Hepatocyte (in vitro differentiated cells): ENCODE measurements around the gene NTF3. TPM values are rescaled to one million over a fixed set of nuclear protein-coding genes. Genes with fewer than 3 reads are reported as not detected.

Experiments used
- DNase-seq: peaks from one replicate; pipeline ENCODE4 v3.0.0-alpha.2; 2016; ENCODE audit warnings: low spot score
- H2AFZ ChIP-seq: fragments of 200-600 bp; sonication (generic); 2 replicates; pipeline ENCODE4 v1.6.0; 2016; ENCODE audit warnings: antibody characterized with exemption, mild to moderate bottlenecking
- H3K27ac ChIP-seq: fragments of 200-600 bp; sonication (generic); 2 replicates; pipeline ENCODE4 v1.5.1; 2016; ENCODE audit warnings: mild to moderate bottlenecking
- H3K27me3 ChIP-seq: fragments of 200-600 bp; sonication (generic); 2 replicates; pipeline ENCODE4 v1.6.1; 2016
- H3K36me3 ChIP-seq: fragments of 200-600 bp; sonication (generic); replicated peaks from 2 replicates; pipeline ENCODE4 v1.5.1; 2016; ENCODE audit warnings: low read depth; ENCODE audit not compliant: insufficient read depth
- H3K4me1 ChIP-seq: fragments of 200-600 bp; sonication (generic); 2 replicates; pipeline ENCODE4 v1.5.1; 2016; ENCODE audit warnings: mild to moderate bottlenecking, moderate library complexity; ENCODE audit not compliant: insufficient read depth
- H3K4me2 ChIP-seq: fragments of 200-600 bp; sonication (generic); 2 replicates; pipeline ENCODE4 v1.6.0; 2016
- H3K4me3 ChIP-seq: fragments of 200-600 bp; sonication (generic); 2 replicates; pipeline ENCODE4 v1.5.1; 2016; ENCODE audit warnings: mild to moderate bottlenecking
- H3K79me2 ChIP-seq: fragments of 200-600 bp; sonication (generic); 2 replicates; pipeline ENCODE4 v1.6.0; 2017; ENCODE audit warnings: mild to moderate bottlenecking
- H3K9me2 ChIP-seq: fragments of 200-600 bp; sonication (generic); replicated peaks from 2 replicates; pipeline ENCODE4 v1.6.0; 2017; ENCODE audit warnings: mild to moderate bottlenecking; ENCODE audit not compliant: insufficient read depth
- H3K9me3 ChIP-seq: fragments of 200-600 bp; sonication (generic); 2 replicates; pipeline ENCODE4 v1.5.1; 2016; ENCODE audit warnings: low read depth, mild to moderate bottlenecking
- H4K20me1 ChIP-seq: fragments of 200-600 bp; sonication (generic); 2 replicates; pipeline ENCODE4 v1.6.0; 2016; ENCODE audit warnings: mild to moderate bottlenecking; ENCODE audit not compliant: insufficient read depth, poor library complexity, severe bottlenecking
- EZH2 ChIP-seq: fragments of 200-600 bp; sonication (generic); IDR thresholded peaks from 2 replicates; pipeline ENCODE4 v1.6.1; 2016; ENCODE audit warnings: antibody characterized with exemption, mild to moderate bottlenecking, borderline replicate concordance
- EZH2phosphoT487 ChIP-seq: fragments of 200-600 bp; sonication (generic); IDR thresholded peaks from one replicate; pipeline ENCODE4 v1.6.1; 2018; ENCODE audit warnings: antibody characterized with exemption, mild to moderate bottlenecking, low read depth, moderate library complexity; ENCODE audit not compliant: unreplicated experiment, severe bottlenecking
- WGBS: methylation state at CpG from one replicate; pipeline ENCODE4 v1.1.6; 2016; ENCODE audit warnings: low lambda C conversion rate; ENCODE audit errors: missing lambda C conversion rate; 5-methylcytosine and 5-hydroxymethylcytosine counted together
- polyA plus RNA-seq: library from polyadenylated mRNA; unstranded; fragments of >200 nt; fragmentation: Nextera tagmentation; extraction: Ambion mirVana; gene quantifications from 2 replicates; pipeline ENCODE4 v1.2.1, GENCODE V29; 2016
- total RNA-seq: library from RNA; depleted of rRNA; stranded (reverse); fragments of >200 nt; gene quantifications from 2 replicates; pipeline ENCODE4 v1.2.3, GENCODE V29; 2014
- TF ChIP-seq, protein P1 (sequence below): fragments of 200-600 bp; sonication (generic); IDR thresholded peaks from 2 replicates; pipeline ENCODE4 v1.5.1; 2016; ENCODE audit warnings: antibody characterized with exemption, mild to moderate bottlenecking; ENCODE audit not compliant: poor library complexity

Gene NTF3
- total and polyA plus RNA-seq, 2 experiments from 2014 or later: 5.0 to 7.1 TPM

DNA sequence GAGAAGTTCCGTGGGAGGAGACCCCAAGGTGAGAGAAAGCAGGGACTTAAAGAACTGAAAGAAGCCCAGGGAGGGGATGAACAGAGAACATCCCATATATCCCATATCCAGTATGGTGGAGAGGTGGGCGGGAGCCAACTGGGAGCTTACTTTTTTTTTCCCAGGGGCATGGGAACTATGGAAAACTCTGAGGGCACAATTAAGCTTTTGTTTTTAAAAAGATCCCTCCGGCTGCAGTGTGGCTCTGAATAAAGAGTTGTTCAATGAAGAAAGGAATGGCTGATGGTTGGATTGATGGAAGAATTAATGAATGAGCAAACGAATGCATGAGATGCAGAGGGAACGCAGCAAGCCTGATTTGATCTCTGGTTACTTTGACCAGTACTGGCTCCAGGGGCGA, 12.6 kb downstream of the NTF3 start:
- H3K27me3 ChIP-seq: no peaks in the 10 kb centered on the region
- peaks cover 69% of the 10 kb centered on the region for H3K79me2 ChIP-seq
- no peak for TF ChIP-seq EZH2phosphoT487
- TF ChIP-seq, protein P1, sequence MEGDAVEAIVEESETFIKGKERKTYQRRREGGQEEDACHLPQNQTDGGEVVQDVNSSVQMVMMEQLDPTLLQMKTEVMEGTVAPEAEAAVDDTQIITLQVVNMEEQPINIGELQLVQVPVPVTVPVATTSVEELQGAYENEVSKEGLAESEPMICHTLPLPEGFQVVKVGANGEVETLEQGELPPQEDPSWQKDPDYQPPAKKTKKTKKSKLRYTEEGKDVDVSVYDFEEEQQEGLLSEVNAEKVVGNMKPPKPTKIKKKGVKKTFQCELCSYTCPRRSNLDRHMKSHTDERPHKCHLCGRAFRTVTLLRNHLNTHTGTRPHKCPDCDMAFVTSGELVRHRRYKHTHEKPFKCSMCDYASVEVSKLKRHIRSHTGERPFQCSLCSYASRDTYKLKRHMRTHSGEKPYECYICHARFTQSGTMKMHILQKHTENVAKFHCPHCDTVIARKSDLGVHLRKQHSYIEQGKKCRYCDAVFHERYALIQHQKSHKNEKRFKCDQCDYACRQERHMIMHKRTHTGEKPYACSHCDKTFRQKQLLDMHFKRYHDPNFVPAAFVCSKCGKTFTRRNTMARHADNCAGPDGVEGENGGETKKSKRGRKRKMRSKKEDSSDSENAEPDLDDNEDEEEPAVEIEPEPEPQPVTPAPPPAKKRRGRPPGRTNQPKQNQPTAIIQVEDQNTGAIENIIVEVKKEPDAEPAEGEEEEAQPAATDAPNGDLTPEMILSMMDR: no peak
- no peak for TF ChIP-seq EZH2
- H3K4me2 ChIP-seq: no peak overlapping the region
- no peaks in the 10 kb centered on the region for H3K36me3 ChIP-seq
- H4K20me1 ChIP-seq: peaks cover 3% of the 10 kb centered on the region
- WGBS: 83% methylated on average over 6 of the region's 6 CpGs
- H3K9me3 ChIP-seq: no peaks in the 10 kb centered on the region
- peaks cover 4% of the 10 kb centered on the region for H3K4me1 ChIP-seq
- no peak for DNase-seq
- H3K9me2 ChIP-seq: no peaks in the 10 kb centered on the region
- H3K27ac ChIP-seq: no peak overlapping the region
- no peak overlapping the region for H2AFZ ChIP-seq
- H3K4me3 ChIP-seq: no peak overlapping the region

GRCh38 chr12:5447320-5447719, 15.4 kb downstream of the NTF3 start:
- no peaks in the 10 kb centered on the region for H3K9me3 ChIP-seq
- DNase-seq: no peak
- no peaks in the 10 kb centered on the region for H3K4me1 ChIP-seq
- peaks cover 44% of the 10 kb centered on the region for H3K79me2 ChIP-seq
- WGBS: 96% methylated on average over 5 of the region's 5 CpGs
- H3K4me3 ChIP-seq: no peak overlapping the region
- TF ChIP-seq, protein P1: no peak
- no peak for TF ChIP-seq EZH2phosphoT487
- TF ChIP-seq EZH2: no peak
- H4K20me1 ChIP-seq: no peaks in the 10 kb centered on the region
- H3K9me2 ChIP-seq: no peaks in the 10 kb centered on the region
- no peak overlapping the region for H2AFZ ChIP-seq
- H3K36me3 ChIP-seq: no peaks in the 10 kb centered on the region
- H3K4me2 ChIP-seq: no peak overlapping the region
- H3K27ac ChIP-seq: no peak overlapping the region
- no peaks in the 10 kb centered on the region for H3K27me3 ChIP-seq

DNA sequence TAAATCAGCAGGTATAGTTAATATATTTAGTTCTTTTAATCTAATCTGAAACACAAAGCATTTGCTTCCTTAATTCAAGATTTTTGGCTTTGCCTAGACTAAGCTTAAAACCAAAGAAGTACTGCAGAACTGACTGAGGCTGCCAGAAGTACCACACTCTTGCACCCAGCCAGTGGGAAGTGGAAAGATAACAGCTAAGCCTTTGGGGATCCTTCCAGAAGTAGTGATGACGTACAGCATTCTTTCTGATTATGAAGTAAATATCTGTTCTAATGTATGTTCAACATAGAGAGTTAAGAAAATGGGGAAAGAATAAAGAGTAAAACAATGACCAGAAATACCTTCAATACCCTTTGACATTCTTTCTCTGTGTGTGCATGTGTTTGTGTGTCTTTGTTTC, 19.3 kb downstream of the NTF3 start:
- H3K4me2 ChIP-seq: no peak overlapping the region

More for the DNA sequence above, 19.3 kb downstream of the NTF3 start:
- no peaks in the 10 kb centered on the region for H4K20me1 ChIP-seq
- no peaks in the 10 kb centered on the region for H3K9me2 ChIP-seq
- H3K36me3 ChIP-seq: no peaks in the 10 kb centered on the region
- H3K9me3 ChIP-seq: no peaks in the 10 kb centered on the region
- no peak for DNase-seq
- no peak overlapping the region for H3K4me3 ChIP-seq
- peaks cover 27% of the 10 kb centered on the region for H3K79me2 ChIP-seq
- no peak overlapping the region for H3K27ac ChIP-seq
- TF ChIP-seq EZH2phosphoT487 (no peak), EZH2 (no peak)
- TF ChIP-seq, protein P1: no peak
- no peaks in the 10 kb centered on the region for H3K27me3 ChIP-seq
- H2AFZ ChIP-seq: no peak overlapping the region
- WGBS: 59% methylated on average over 1 of the region's 1 CpG
- H3K4me1 ChIP-seq: peaks cover 9% of the 10 kb centered on the region
